Kidney epithelial cell (primary cell): ENCODE measurements around the gene AHSA1. TPM values are rescaled to one million over a fixed set of nuclear protein-coding genes. Genes with fewer than 3 reads are reported as not detected.

Source experiments
- DNase-seq: peaks from one replicate; pipeline ENCODE4 v3.0.0-alpha.2; 2010; ENCODE audit warnings: low read depth
- H3K27me3 ChIP-seq: 2 replicates; pipeline ENCODE4 v1.6.0; 2011; ENCODE audit warnings: low read length; ENCODE audit not compliant: control insufficient read depth, insufficient read depth
- H3K36me3 ChIP-seq: 2 replicates; pipeline ENCODE4 v1.5.1; 2011; ENCODE audit warnings: low read length; ENCODE audit not compliant: control insufficient read depth, insufficient read depth
- H3K4me3 ChIP-seq: 2 replicates; pipeline ENCODE4 v1.5.1; 2011; ENCODE audit warnings: low read depth, mild to moderate bottlenecking, control low read depth, low read length
- CTCF ChIP-seq: IDR thresholded peaks from 2 replicates; pipeline ENCODE4 v1.5.1; 2011; ENCODE audit warnings: mild to moderate bottlenecking, moderate library complexity, low read length, control low read depth, inconsistent platforms; ENCODE audit not compliant: insufficient read depth, poor library complexity, severe bottlenecking
- total RNA-seq: library from RNA; depleted of rRNA; stranded (reverse); fragments of >200 nt; gene quantifications from 2 replicates; pipeline ENCODE4 v1.2.3, GENCODE V29; 2015

Gene AHSA1
- total RNA-seq, 1 donor from 2014 or later, result 109 TPM

DNA sequence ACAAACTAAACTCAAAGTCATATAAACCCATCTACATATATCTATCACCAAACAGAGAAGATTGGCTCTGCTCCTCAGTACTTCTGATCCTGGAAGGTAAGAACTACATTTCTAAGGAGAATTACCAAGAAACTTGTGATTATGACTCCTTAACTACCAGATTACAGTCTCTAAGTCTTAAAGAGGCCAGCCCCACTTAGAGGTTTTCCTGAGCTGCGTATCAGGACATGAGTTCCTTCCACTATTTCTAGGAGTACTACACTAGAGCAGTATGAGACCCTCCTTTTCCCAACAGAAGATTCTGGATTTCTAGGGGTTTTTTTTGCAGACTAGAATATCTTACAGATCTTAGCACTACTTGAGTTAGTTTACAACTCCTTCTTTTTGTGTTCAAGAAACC is 34.5 kb upstream of the AHSA1 start, which contains the start of gene NOXRED1:
Gene NOXRED1, minus strand, starts transcription at position 101 of the 400 bp plus-strand sequence. CDS start 634 bp downstream, outside the sequence.
- no peak for TF ChIP-seq CTCF
- peaks cover 2% of the 10 kb centered on the region for H3K36me3 ChIP-seq
- DNase-seq, result no peak
- H3K27me3 ChIP-seq, result no peaks in the 10 kb centered on the region
- H3K4me3 ChIP-seq, result no peak within 1 kb of the TSS

- H3K36me3 ChIP-seq, result peaks cover 4% of the 10 kb centered on the region
- DNase-seq, result no peak
- H3K27me3 ChIP-seq, result no peaks in the 10 kb centered on the region
- no peak overlapping the region for H3K4me3 ChIP-seq
- TF ChIP-seq CTCF, result no peak
Measured at GRCh38 chr14:77424862-77425261, 33.0 kb upstream of the AHSA1 start.

- no peak for TF ChIP-seq CTCF
- no peak for DNase-seq
- no peaks in the 10 kb centered on the region for H3K27me3 ChIP-seq
- H3K36me3 ChIP-seq, result peaks cover 4% of the 10 kb centered on the region
- H3K4me3 ChIP-seq, result no peak overlapping the region
Measured at GRCh38 chr14:77426396-77426795, 31.5 kb upstream of the AHSA1 start.

- Histone ChIP-seq H3K36me3 (no peaks in the 10 kb centered on the region), H3K27me3 (no peaks in the 10 kb centered on the region), H3K4me3 (no peak overlapping the region)
- no peak for TF ChIP-seq CTCF
- no peak for DNase-seq
Measured at GRCh38 chr14:77436042-77436441, 21.9 kb upstream of the AHSA1 start.

DNA sequence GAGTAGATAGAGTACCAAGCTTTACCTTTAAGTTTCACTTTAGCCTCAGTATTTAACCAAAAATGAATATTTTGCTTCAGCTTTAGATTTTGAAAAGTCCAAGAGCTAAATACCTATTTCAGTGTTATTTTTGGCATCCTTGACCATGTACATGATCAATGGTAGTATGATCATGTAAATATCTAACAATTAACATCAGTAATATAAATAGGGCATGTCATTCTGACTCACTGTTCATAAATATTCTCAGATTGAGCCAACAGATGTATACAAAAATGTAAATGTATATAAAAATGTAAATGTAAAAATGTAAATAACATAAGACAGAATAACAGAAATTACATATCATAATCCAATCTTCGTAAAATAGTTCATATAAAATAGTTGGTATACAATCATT is 19.3 kb upstream of the AHSA1 start:
- Histone ChIP-seq H3K27me3 (no peaks in the 10 kb centered on the region), H3K4me3 (no peak overlapping the region), H3K36me3 (peaks cover 3% of the 10 kb centered on the region)
- no peak for TF ChIP-seq CTCF
- no peak for DNase-seq

DNA sequence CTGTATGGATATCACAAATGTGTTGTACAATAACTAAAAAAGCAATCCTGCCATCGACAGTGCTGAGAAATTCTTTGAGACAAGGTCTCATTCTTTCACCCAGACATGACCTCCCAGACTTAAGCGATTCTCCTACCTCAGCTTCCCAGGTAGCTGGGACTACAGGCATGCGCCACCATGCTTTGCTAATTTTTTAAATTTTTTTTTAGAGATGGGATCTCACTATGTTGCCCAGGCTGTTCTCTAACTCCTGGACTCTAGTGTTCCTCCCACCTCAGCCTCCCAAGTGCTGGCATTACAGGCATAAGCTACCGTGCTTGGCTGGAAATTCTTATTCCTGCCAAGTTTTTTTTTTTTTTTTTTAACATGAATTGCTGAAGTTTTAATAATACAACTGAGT is 18.0 kb upstream of the AHSA1 start:
- H3K36me3 ChIP-seq, result peaks cover 3% of the 10 kb centered on the region
- H3K27me3 ChIP-seq, result no peaks in the 10 kb centered on the region
- H3K4me3 ChIP-seq, result no peak overlapping the region
- no peak for DNase-seq
- TF ChIP-seq CTCF, result no peak
